ENCODE data around the gene BCAS3.

BCAS3 gene

GRCh38 chr17:61380217-61380835 lies 702.7 kb downstream of the BCAS3 start:
- H2AK5ac ChIP-seq (ENCODE audit: low read length): no peak overlapping the region
- no peak overlapping the region for H3K56ac ChIP-seq (ENCODE audit: low read length)
- no peak overlapping the region for H4K5ac ChIP-seq (ENCODE audit: low read length)
- H3K27me3 ChIP-seq (ENCODE audit: insufficient read depth, low read length, poor library complexity): no peaks in the 10 kb centered on the region
- no peak overlapping the region for H3K23ac ChIP-seq (ENCODE audit: low read length)
- H3K18ac ChIP-seq (ENCODE audit: low read length): no peak overlapping the region
- no peaks in the 10 kb centered on the region for H3K79me2 ChIP-seq (ENCODE audit: control insufficient read depth, insufficient read depth, low read length)
- no peak overlapping the region for H3K4me2 ChIP-seq (ENCODE audit: low read length)
- no peak for DNase-seq
- H3K79me1 ChIP-seq (ENCODE audit: low read length): no peaks in the 10 kb centered on the region
- no peaks in the 10 kb centered on the region for H3K4me1 ChIP-seq (ENCODE audit: control insufficient read depth, low read depth, low read length)
- no peak overlapping the region for H2BK120ac ChIP-seq (ENCODE audit: low read depth, low read length)
- H3K27ac ChIP-seq (ENCODE audit: low read depth, low read length): no peak overlapping the region
- no peak overlapping the region for H4K8ac ChIP-seq (ENCODE audit: low read depth, low read length)
- H3K4ac ChIP-seq (ENCODE audit: low read depth, low read length): no peak overlapping the region
- H3K9ac ChIP-seq (ENCODE audit: low read length): no peak overlapping the region
- H3K4me3 ChIP-seq (ENCODE audit: low read length): no peak overlapping the region
- H2BK15ac ChIP-seq (replicated peaks; ENCODE audit: low read depth): no peak overlapping the region
- no peaks in the 10 kb centered on the region for H3K36me3 ChIP-seq (ENCODE audit: control insufficient read depth, insufficient read depth, low read length)
- no CpG with 5 or more reads among the region's 10 CpGs for WGBS (ENCODE audit: extremely low coverage, insufficient coverage, low lambda C conversion rate)
- H2BK5ac ChIP-seq (ENCODE audit: low read length): no peak overlapping the region

DNA sequence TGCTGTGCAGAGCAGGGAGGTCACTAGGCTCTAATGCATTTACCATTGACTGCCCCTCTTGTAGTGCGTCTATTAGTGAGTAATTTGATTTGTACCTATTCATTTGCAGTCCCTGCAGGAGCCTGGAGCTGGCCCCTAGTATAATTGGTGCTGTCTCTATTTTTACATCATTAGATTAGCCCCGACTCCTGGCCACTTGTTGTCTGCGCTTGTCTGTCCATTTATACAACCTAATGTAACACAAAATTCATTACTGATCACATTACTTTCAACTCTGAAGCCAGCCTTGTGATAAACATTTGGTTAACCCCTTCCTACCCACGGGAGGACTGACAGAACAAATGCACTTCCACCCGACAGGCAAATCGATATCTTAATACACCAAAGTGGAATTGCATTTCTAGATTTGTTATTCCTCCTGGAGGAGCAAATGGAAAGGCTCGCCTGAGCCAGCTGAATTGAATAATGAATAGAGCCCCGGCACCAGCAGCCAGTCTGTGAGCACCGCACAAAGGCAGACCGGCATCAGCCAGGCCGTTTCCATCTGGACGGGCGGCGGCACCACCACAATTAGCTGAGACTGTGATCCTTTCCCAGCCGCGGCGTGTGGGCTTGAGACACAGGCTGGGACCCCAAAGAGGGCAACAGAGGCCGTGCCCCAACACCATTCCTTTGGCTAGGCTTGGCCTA lies 703.3 kb downstream of the BCAS3 start:
- no peaks in the 10 kb centered on the region for H3K4me1 ChIP-seq (ENCODE audit: control insufficient read depth, low read depth, low read length)
- H4K8ac ChIP-seq (ENCODE audit: low read depth, low read length): no peak overlapping the region
- no peak overlapping the region for H2BK15ac ChIP-seq (replicated peaks; ENCODE audit: low read depth)
- no peak overlapping the region for H3K18ac ChIP-seq (ENCODE audit: low read length)
- H3K4ac ChIP-seq (ENCODE audit: low read depth, low read length): no peak overlapping the region
- H3K27me3 ChIP-seq (ENCODE audit: insufficient read depth, low read length, poor library complexity): no peaks in the 10 kb centered on the region
- no peak overlapping the region for H4K5ac ChIP-seq (ENCODE audit: low read length)
- no peak overlapping the region for H3K4me3 ChIP-seq (ENCODE audit: low read length)
- no peaks in the 10 kb centered on the region for H3K36me3 ChIP-seq (ENCODE audit: control insufficient read depth, insufficient read depth, low read length)
- no peak overlapping the region for H3K23ac ChIP-seq (ENCODE audit: low read length)
- H3K9ac ChIP-seq (ENCODE audit: low read length): no peak overlapping the region
- H3K4me2 ChIP-seq (ENCODE audit: low read length): no peak overlapping the region
- H2BK120ac ChIP-seq (ENCODE audit: low read depth, low read length): no peak overlapping the region
- H2AK5ac ChIP-seq (ENCODE audit: low read length): no peak overlapping the region
- H3K79me1 ChIP-seq (ENCODE audit: low read length): no peaks in the 10 kb centered on the region
- H3K27ac ChIP-seq (ENCODE audit: low read depth, low read length): no peak overlapping the region
- no CpG with 5 or more reads among the region's 18 CpGs for WGBS (ENCODE audit: extremely low coverage, insufficient coverage, low lambda C conversion rate)
- DNase-seq: no peak
- no peak overlapping the region for H3K56ac ChIP-seq (ENCODE audit: low read length)
- no peak overlapping the region for H2BK5ac ChIP-seq (ENCODE audit: low read length)
- H3K79me2 ChIP-seq (ENCODE audit: control insufficient read depth, insufficient read depth, low read length): no peaks in the 10 kb centered on the region

- Histone ChIP-seq H2BK15ac (replicated peaks; ENCODE audit: low read depth) (no peak overlapping the region), H2BK5ac (ENCODE audit: low read length) (no peak overlapping the region), H3K18ac (ENCODE audit: low read length) (no peak overlapping the region), H4K5ac (ENCODE audit: low read length) (no peak overlapping the region), H3K9ac (ENCODE audit: low read length) (no peak overlapping the region), H3K27me3 (ENCODE audit: insufficient read depth, low read length, poor library complexity) (no peaks in the 10 kb centered on the region), H3K27ac (ENCODE audit: low read depth, low read length) (no peak overlapping the region), H3K23ac (ENCODE audit: low read length) (no peak overlapping the region), H2BK120ac (ENCODE audit: low read depth, low read length) (no peak overlapping the region), H3K79me1 (ENCODE audit: low read length) (no peaks in the 10 kb centered on the region), H3K36me3 (ENCODE audit: control insufficient read depth, insufficient read depth, low read length) (no peaks in the 10 kb centered on the region), H3K56ac (ENCODE audit: low read length) (no peak overlapping the region), H3K79me2 (ENCODE audit: control insufficient read depth, insufficient read depth, low read length) (no peaks in the 10 kb centered on the region), H3K4ac (ENCODE audit: low read depth, low read length) (no peak overlapping the region), H2AK5ac (ENCODE audit: low read length) (no peak overlapping the region), H4K8ac (ENCODE audit: low read depth, low read length) (no peak overlapping the region), H3K4me3 (ENCODE audit: low read length) (no peak overlapping the region), H3K4me2 (ENCODE audit: low read length) (no peak overlapping the region), H3K4me1 (ENCODE audit: control insufficient read depth, low read depth, low read length) (no peaks in the 10 kb centered on the region)
- no CpG with 5 or more reads among the region's 5 CpGs for WGBS (ENCODE audit: extremely low coverage, insufficient coverage, low lambda C conversion rate)
- no peak for DNase-seq
Observed at GRCh38 chr17:61381537-61381936, 703.9 kb downstream of the BCAS3 start.

DNA sequence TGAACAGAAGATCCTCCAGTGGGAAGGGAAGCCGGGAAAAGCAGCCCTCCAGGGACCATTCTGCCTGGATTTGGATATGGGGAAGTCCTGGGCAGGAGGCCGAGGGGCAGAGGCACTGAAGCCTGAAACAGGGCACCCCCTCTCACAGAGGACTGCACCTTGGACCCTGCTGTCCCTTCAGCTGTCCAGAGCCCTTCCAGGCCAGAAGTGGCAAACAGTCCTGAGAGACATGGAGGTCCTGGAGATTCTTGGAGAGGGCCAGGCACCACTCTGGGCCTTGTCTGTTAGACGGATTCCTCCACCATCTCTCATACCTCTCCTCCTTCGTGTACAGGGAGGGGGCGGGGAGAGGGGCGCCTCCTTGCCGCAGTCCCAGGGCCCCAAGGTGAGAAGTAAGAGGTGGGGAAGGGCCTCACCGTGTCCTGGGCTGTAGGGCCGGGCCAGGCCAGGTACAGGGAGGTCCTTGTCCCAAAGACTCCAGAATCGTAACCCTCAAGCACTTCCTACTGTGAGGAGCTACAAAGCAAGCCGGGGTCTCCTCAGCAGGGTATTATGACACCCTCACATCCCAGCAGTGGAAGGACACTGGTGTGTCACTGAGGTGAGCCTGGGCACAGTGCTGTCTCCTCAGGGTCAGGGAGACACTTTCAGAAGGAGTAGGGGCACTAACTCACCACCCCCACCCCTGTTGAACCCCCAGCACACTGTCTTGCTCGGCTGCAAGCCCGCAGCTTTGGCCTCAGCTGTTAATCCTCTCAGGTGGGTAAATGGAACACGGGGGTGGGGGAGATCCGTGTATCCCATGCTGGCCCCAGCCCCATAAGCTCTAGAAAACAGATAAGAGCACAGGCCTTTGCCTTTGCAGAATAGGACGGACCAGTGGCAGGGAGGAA lies 705.4 kb downstream of the BCAS3 start:
- no peaks in the 10 kb centered on the region for H3K27me3 ChIP-seq (ENCODE audit: insufficient read depth, low read length, poor library complexity)
- no peak overlapping the region for H3K27ac ChIP-seq (ENCODE audit: low read depth, low read length)
- H3K9ac ChIP-seq (ENCODE audit: low read length): no peak overlapping the region
- WGBS (ENCODE audit: extremely low coverage, insufficient coverage, low lambda C conversion rate): no CpG with 5 or more reads among the region's 16 CpGs
- H2BK5ac ChIP-seq (ENCODE audit: low read length): no peak overlapping the region
- no peak overlapping the region for H3K23ac ChIP-seq (ENCODE audit: low read length)
- H2AK5ac ChIP-seq (ENCODE audit: low read length): no peak overlapping the region
- no peaks in the 10 kb centered on the region for H3K36me3 ChIP-seq (ENCODE audit: control insufficient read depth, insufficient read depth, low read length)
- H3K79me2 ChIP-seq (ENCODE audit: control insufficient read depth, insufficient read depth, low read length): no peaks in the 10 kb centered on the region
- no peak overlapping the region for H3K4me2 ChIP-seq (ENCODE audit: low read length)
- no peaks in the 10 kb centered on the region for H3K4me1 ChIP-seq (ENCODE audit: control insufficient read depth, low read depth, low read length)
- H4K5ac ChIP-seq (ENCODE audit: low read length): no peak overlapping the region
- H3K56ac ChIP-seq (ENCODE audit: low read length): no peak overlapping the region
- H3K79me1 ChIP-seq (ENCODE audit: low read length): no peaks in the 10 kb centered on the region
- H3K4ac ChIP-seq (ENCODE audit: low read depth, low read length): no peak overlapping the region
- H4K8ac ChIP-seq (ENCODE audit: low read depth, low read length): no peak overlapping the region
- H3K4me3 ChIP-seq (ENCODE audit: low read length): no peak overlapping the region
- H3K18ac ChIP-seq (ENCODE audit: low read length): no peak overlapping the region
- no peak overlapping the region for H2BK120ac ChIP-seq (ENCODE audit: low read depth, low read length)
- H2BK15ac ChIP-seq (replicated peaks; ENCODE audit: low read depth): no peak overlapping the region
- no peak for DNase-seq

- Histone ChIP-seq H4K8ac (ENCODE audit: low read depth, low read length) (no peak overlapping the region), H2BK15ac (replicated peaks; ENCODE audit: low read depth) (no peak overlapping the region), H2BK120ac (ENCODE audit: low read depth, low read length) (no peak overlapping the region), H3K27ac (ENCODE audit: low read depth, low read length) (no peak overlapping the region), H3K56ac (ENCODE audit: low read length) (no peak overlapping the region), H3K18ac (ENCODE audit: low read length) (no peak overlapping the region), H2AK5ac (ENCODE audit: low read length) (no peak overlapping the region), H3K4me2 (ENCODE audit: low read length) (no peak overlapping the region), H3K27me3 (ENCODE audit: insufficient read depth, low read length, poor library complexity) (no peaks in the 10 kb centered on the region), H3K4me3 (ENCODE audit: low read length) (no peak overlapping the region), H3K36me3 (ENCODE audit: control insufficient read depth, insufficient read depth, low read length) (no peaks in the 10 kb centered on the region), H4K5ac (ENCODE audit: low read length) (no peak overlapping the region), H3K4me1 (ENCODE audit: control insufficient read depth, low read depth, low read length) (no peaks in the 10 kb centered on the region), H3K79me1 (ENCODE audit: low read length) (no peaks in the 10 kb centered on the region), H3K23ac (ENCODE audit: low read length) (no peak overlapping the region), H2BK5ac (ENCODE audit: low read length) (no peak overlapping the region), H3K9ac (ENCODE audit: low read length) (no peak overlapping the region), H3K4ac (ENCODE audit: low read depth, low read length) (no peak overlapping the region), H3K79me2 (ENCODE audit: control insufficient read depth, insufficient read depth, low read length) (no peaks in the 10 kb centered on the region)
- no peak for DNase-seq
- no CpG with 5 or more reads among the region's 18 CpGs for WGBS (ENCODE audit: extremely low coverage, insufficient coverage, low lambda C conversion rate)
Observed at GRCh38 chr17:61383689-61384201, 706.1 kb downstream of the BCAS3 start.

Measured in mesendoderm (in vitro differentiated cells).